ENCODE data around the gene TAMALIN. TPM values are rescaled to one million over a fixed set of nuclear protein-coding genes. Genes with fewer than 3 reads are reported as not detected.

The TAMALIN gene
- total and polyA plus RNA-seq, 2 experiments from 2014 or later: 8.0 to 9.9 TPM

DNA sequence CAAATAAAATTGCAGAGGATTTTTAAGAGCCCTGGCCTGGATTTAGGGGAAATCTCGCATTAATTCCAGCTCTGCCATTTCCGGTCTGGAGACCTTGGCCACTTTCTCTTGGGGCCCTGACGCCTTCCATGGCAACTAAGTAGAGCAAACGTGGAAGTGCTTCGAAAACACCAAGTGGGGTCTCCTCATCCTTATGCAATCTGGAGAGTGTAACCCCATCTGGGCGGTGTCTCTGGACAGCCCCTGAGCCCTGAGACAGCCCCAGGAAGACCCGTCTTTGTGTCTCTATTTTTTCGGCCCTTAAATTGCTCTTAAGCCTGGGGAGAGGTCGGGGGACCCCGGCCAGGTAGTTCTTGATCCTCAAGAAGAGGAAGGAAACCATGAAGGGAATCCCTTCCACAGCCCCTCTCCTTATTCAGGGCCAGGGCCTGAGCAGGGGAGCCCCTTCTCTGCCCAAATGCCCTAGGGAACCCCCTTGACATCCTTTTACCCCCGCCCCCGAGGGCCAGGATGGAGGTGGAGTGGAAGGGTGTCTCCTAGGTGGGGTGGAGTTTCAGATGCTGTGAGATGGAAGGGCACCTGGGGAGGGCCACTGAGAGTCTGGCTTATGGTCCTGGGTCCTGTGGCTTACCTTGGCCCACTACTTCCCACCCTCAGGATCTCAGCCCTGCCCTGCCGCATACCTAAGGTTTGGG, 26.8 kb downstream of the TAMALIN start:
- Histone ChIP-seq H3K27me3 (peaks cover 4% of the 10 kb centered on the region), H3K4me1 (ENCODE audit: insufficient read depth) (peaks cover 10% of the 10 kb centered on the region), H3K27ac (peak overlapping the region; percentile 83), H3K4me3 (no peak overlapping the region), H4K20me1 (ENCODE audit: insufficient read depth, poor library complexity, severe bottlenecking) (no peaks in the 10 kb centered on the region), H3K9me3 (ENCODE audit: low read depth) (no peaks in the 10 kb centered on the region), H3K9me2 (replicated peaks; ENCODE audit: insufficient read depth) (no peaks in the 10 kb centered on the region), H3K36me3 (replicated peaks; ENCODE audit: insufficient read depth, low read depth) (no peaks in the 10 kb centered on the region), H3K4me2 (peak overlapping the region; percentile 77), H3K79me2 (peaks cover 5% of the 10 kb centered on the region), H2AFZ (peak overlapping the region; percentile 34)
- 82% methylated on average over 13 of the region's 13 CpGs for WGBS (ENCODE audit: low lambda C conversion rate, missing lambda C conversion rate)
- no peak for DNase-seq (ENCODE audit: low spot score)
- TF ChIP-seq EZH2phosphoT487 (IDR thresholded peaks at IDR 0.05; ENCODE audit: low read depth, severe bottlenecking, unreplicated experiment): no peak
- TF ChIP-seq, protein P1, sequence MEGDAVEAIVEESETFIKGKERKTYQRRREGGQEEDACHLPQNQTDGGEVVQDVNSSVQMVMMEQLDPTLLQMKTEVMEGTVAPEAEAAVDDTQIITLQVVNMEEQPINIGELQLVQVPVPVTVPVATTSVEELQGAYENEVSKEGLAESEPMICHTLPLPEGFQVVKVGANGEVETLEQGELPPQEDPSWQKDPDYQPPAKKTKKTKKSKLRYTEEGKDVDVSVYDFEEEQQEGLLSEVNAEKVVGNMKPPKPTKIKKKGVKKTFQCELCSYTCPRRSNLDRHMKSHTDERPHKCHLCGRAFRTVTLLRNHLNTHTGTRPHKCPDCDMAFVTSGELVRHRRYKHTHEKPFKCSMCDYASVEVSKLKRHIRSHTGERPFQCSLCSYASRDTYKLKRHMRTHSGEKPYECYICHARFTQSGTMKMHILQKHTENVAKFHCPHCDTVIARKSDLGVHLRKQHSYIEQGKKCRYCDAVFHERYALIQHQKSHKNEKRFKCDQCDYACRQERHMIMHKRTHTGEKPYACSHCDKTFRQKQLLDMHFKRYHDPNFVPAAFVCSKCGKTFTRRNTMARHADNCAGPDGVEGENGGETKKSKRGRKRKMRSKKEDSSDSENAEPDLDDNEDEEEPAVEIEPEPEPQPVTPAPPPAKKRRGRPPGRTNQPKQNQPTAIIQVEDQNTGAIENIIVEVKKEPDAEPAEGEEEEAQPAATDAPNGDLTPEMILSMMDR (IDR thresholded peaks at IDR 0.05; ENCODE audit: poor library complexity): no peak
- TF ChIP-seq EZH2 (IDR thresholded peaks at IDR 0.05; ENCODE audit: borderline replicate concordance): no peak

DNA sequence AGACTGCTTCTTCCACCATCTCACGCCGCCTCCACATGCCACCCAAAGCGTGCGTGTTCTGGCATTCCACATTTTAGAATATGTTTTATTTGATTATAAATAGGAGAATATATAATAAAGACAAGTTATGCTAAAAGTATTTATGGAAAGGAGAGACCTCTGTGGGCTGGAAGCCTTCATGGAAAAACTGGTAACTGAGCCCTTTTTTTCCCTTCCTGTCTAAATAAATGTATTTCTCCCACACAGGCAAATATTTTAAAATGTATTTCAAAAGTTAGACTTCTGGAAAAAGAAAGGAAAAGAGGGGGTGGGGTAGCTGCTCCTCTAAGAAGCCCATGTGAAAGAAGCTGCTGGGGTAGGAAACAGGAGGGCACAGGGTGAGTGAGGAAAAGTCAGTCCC, 28.4 kb downstream of the TAMALIN start:
- no peak overlapping the region for H3K4me3 ChIP-seq
- TF ChIP-seq EZH2 (IDR thresholded peaks at IDR 0.05; ENCODE audit: borderline replicate concordance) (no peak), EZH2phosphoT487 (IDR thresholded peaks at IDR 0.05; ENCODE audit: low read depth, severe bottlenecking, unreplicated experiment) (no peak)
- TF ChIP-seq, protein P1 (IDR thresholded peaks at IDR 0.05; ENCODE audit: poor library complexity): no peak
- peaks cover 4% of the 10 kb centered on the region for H3K27me3 ChIP-seq
- H3K9me2 ChIP-seq (replicated peaks; ENCODE audit: insufficient read depth): no peaks in the 10 kb centered on the region
- WGBS (ENCODE audit: low lambda C conversion rate, missing lambda C conversion rate): 93% methylated on average over 4 of the region's 4 CpGs
- H3K4me1 ChIP-seq (ENCODE audit: insufficient read depth): peaks cover 10% of the 10 kb centered on the region
- no peak overlapping the region for H3K4me2 ChIP-seq
- peaks cover 2% of the 10 kb centered on the region for H4K20me1 ChIP-seq (ENCODE audit: insufficient read depth, poor library complexity, severe bottlenecking)
- H3K9me3 ChIP-seq (ENCODE audit: low read depth): no peaks in the 10 kb centered on the region
- H3K36me3 ChIP-seq (replicated peaks; ENCODE audit: insufficient read depth, low read depth): no peaks in the 10 kb centered on the region
- DNase-seq (ENCODE audit: low spot score): no peak
- no peak overlapping the region for H3K27ac ChIP-seq
- H3K79me2 ChIP-seq: peaks cover 10% of the 10 kb centered on the region
- H2AFZ ChIP-seq: no peak overlapping the region

DNA sequence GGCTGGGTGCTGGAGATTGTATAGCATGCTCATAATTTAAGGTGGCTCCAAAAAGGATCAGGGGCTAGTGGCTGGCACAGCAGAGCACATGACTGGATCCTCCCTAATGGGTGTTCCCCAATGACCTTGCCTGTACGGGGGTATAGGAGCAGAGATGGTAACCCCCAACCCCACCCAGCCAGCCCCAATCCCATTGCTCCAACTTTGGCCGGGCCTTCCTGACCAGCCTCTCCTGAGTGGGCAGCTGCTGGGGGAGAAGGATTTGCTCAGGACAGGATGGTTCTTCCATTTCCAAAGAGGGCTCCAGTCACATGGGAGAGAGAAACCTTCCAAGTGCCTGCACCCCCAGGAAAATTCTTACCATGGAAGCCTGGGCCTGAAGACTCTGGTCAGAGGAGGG, 29.2 kb downstream of the TAMALIN start:
- TF ChIP-seq EZH2 (IDR thresholded peaks at IDR 0.05; ENCODE audit: borderline replicate concordance) (no peak), EZH2phosphoT487 (IDR thresholded peaks at IDR 0.05; ENCODE audit: low read depth, severe bottlenecking, unreplicated experiment) (no peak)
- TF ChIP-seq, protein P1 (IDR thresholded peaks at IDR 0.05; ENCODE audit: poor library complexity): no peak
- Histone ChIP-seq H3K79me2 (peaks cover 10% of the 10 kb centered on the region), H2AFZ (no peak overlapping the region), H3K4me3 (no peak overlapping the region), H3K4me1 (ENCODE audit: insufficient read depth) (peaks cover 10% of the 10 kb centered on the region), H3K9me3 (ENCODE audit: low read depth) (no peaks in the 10 kb centered on the region), H3K27ac (peak overlapping the region; percentile 85), H3K36me3 (replicated peaks; ENCODE audit: insufficient read depth, low read depth) (no peaks in the 10 kb centered on the region), H3K4me2 (peak overlapping the region; percentile 75), H3K27me3 (peaks cover 4% of the 10 kb centered on the region), H4K20me1 (ENCODE audit: insufficient read depth, poor library complexity, severe bottlenecking) (peaks cover 2% of the 10 kb centered on the region), H3K9me2 (replicated peaks; ENCODE audit: insufficient read depth) (no peaks in the 10 kb centered on the region)
- DNase-seq (ENCODE audit: low spot score): no peak
- WGBS (ENCODE audit: low lambda C conversion rate, missing lambda C conversion rate): 82% methylated on average over 2 of the region's 2 CpGs
